ENCODE data around the gene MICB. TPM values are rescaled to one million over a fixed set of nuclear protein-coding genes. Genes with fewer than 3 reads are reported as not detected.

Gene MICB
- total and polyA plus RNA-seq, 2 donors (not counting 1 experiment from before 2014, with no cell fraction given) = 24.2 to 30.9 TPM

DNA sequence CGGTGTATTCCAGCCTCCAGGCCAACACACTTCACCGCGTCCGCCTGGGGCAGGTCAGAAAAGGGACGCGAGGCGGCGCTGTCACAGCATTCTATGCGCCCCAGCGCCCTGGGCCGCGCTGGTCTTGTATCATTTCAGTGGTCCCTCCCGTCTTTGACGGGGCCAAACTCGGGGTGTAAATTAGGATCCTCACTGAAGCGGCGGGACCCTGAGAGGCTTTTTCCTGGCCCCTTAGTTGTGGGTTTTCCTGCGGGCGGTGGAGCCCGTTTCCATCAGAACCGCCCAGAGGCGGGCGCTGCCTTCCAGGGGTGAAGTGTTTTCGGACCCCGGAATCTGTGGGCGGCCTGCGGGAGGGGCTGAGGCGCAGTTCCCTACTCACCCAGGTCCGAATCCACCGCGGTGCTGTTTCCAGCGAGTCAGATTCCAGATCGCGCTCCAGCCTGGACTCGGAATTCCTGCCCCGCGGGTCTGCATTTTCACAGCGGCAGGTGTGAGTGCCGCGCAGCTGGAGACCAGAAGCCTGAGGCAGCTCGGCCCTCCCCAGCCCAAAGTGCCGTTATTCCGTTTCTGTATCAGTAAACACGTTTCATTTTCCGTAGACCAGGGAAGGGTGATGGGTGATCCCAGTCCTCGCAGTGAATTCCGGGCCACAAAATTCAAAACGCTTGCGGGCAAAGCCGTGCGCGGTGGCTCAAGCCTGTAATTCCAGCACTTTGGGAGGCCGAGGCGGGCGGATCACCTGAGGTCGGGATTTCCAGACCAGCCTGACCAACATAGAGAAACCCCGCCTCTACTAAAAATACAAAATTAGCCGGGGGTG lies 3.9 kb upstream of the MICB start:
- under 1% methylated on average over 58 of the region's 58 CpGs for whole genome bisulfite sequencing (ENCODE audit: insufficient coverage)

More for the DNA sequence above, 3.9 kb upstream of the MICB start:
- DNase-seq (peak; percentile 89), ATAC-seq (ENCODE audit: low read depth) (peak; percentile 47)
- peak overlapping the region; percentile 89 for H3K27ac Mint-ChIP-seq
- H3K4me1 ChIP-seq (ENCODE audit: control insufficient read depth in 2 of 2, insufficient read depth in 2 of 2, low read length in 2 of 2) = peaks cover 42 to 54% of the 10 kb centered on the region in 2 donors
- peaks cover 86% of the 10 kb centered on the region for H3K79me2 ChIP-seq (ENCODE audit: control insufficient read depth, insufficient read depth, low read length)
- H3K4me3 Mint-ChIP-seq = peak overlapping the region; percentile 83
- H3K9me3 Mint-ChIP-seq (ENCODE audit: insufficient read depth) = no peaks in the 10 kb centered on the region
- H3K36me3 ChIP-seq (replicated peaks in 1 of 2; ENCODE audit: control extremely low read depth in 1 of 2, control insufficient read depth in 1 of 2, extremely low read depth in 1 of 2, insufficient read depth in 2 of 2, low read length in 1 of 2) = no peaks in the 10 kb centered on the region
- POLR2A ChIA-PET = interaction anchor here (0.5 to 1.9 kb wide), 9 partner anchors 22 to 339 kb away, joined by 3 to 12 read pairs (median 5); partner anchors contain the start of genes BAG6, DDX39B and NCR3
- no peaks in the 10 kb centered on the region for H3K27me3 Mint-ChIP-seq
- intact Hi-C loops (cut with micrococcal nuclease) = loop anchor here (1.0 to 10.0 kb wide), 5 partner anchors 47 to 701 kb away; partner anchors contain the start of genes GPSM3, NEU1 and PBX2
- H4K20me1 ChIP-seq (ENCODE audit: control insufficient read depth, insufficient read depth, low read length, poor library complexity, severe bottlenecking) = peaks cover 24% of the 10 kb centered on the region
- peak overlapping the region; percentile 76 to 91 (median 85) for H3K4me3 ChIP-seq (ENCODE audit: control extremely low read depth in 1 of 5, extremely low read depth in 1 of 5, insufficient read depth in 1 of 5, low read depth in 2 of 5, low read length in 4 of 5)
- H3K9me3 ChIP-seq (ENCODE audit: control extremely low read depth in 1 of 3, control insufficient read depth in 2 of 3, insufficient read depth in 1 of 3, low read length in 2 of 3) = no peaks in the 10 kb centered on the region
- H3K4me1 Mint-ChIP-seq = peaks cover 46% of the 10 kb centered on the region
- no peaks in the 10 kb centered on the region for H3K27me3 ChIP-seq (replicated peaks in 1 of 4; ENCODE audit: control extremely low read depth in 1 of 4, control insufficient read depth in 3 of 4, insufficient read depth in 4 of 4, low read length in 3 of 4)
- peak overlapping the region; percentile 74 to 80 for H3K27ac ChIP-seq (ENCODE audit: low read length in 2 of 2)
- peak overlapping the region; percentile 78 for H3K9ac ChIP-seq (ENCODE audit: low read length)
- CTCF ChIA-PET = interaction anchor here (0.5 to 4.1 kb wide), 14 partner anchors 18 to 451 kb away, joined by 3 to 57 read pairs (median 4); partner anchors contain the start of genes ATP6V1G2, DDX39B and MCCD1
- H2AFZ ChIP-seq (ENCODE audit: insufficient read depth, low read depth, low read length, poor library complexity, severe bottlenecking) = peak overlapping the region; percentile 87
- TF ChIP-seq, protein P1, sequence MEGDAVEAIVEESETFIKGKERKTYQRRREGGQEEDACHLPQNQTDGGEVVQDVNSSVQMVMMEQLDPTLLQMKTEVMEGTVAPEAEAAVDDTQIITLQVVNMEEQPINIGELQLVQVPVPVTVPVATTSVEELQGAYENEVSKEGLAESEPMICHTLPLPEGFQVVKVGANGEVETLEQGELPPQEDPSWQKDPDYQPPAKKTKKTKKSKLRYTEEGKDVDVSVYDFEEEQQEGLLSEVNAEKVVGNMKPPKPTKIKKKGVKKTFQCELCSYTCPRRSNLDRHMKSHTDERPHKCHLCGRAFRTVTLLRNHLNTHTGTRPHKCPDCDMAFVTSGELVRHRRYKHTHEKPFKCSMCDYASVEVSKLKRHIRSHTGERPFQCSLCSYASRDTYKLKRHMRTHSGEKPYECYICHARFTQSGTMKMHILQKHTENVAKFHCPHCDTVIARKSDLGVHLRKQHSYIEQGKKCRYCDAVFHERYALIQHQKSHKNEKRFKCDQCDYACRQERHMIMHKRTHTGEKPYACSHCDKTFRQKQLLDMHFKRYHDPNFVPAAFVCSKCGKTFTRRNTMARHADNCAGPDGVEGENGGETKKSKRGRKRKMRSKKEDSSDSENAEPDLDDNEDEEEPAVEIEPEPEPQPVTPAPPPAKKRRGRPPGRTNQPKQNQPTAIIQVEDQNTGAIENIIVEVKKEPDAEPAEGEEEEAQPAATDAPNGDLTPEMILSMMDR (IDR thresholded peaks at IDR 0.05) = peak; percentile 88
- no peak for TF ChIP-seq EZH2 (IDR thresholded peaks at IDR 0.05; ENCODE audit: borderline replicate concordance, insufficient read depth, low read depth, low read length, poor library complexity, severe bottlenecking)
- H3K4me2 ChIP-seq (replicated peaks; ENCODE audit: low read depth, low read length, poor library complexity, severe bottlenecking) = peak overlapping the region; percentile 93
